LNCaP clone FGC (cell line): ENCODE data around the gene PTBP1.

Experiments used
- DNase-seq: peaks from one replicate; pipeline ENCODE4 v3.0.0-alpha.2; 2011; ENCODE audit warnings: low read depth
- H3K4me3 ChIP-seq: 2 replicates; pipeline ENCODE4 v1.5.1; 2011; ENCODE audit warnings: mild to moderate bottlenecking, low read depth, low read length, control low read depth
- CTCF ChIP-seq: IDR thresholded peaks from 2 replicates; pipeline ENCODE4 v1.5.1; 2012; ENCODE audit warnings: mild to moderate bottlenecking; ENCODE audit not compliant: control insufficient read depth, insufficient read depth; ENCODE audit errors: extremely low read depth

Gene PTBP1

GRCh38 chr19:754530-754929 is 42.7 kb upstream of the PTBP1 start:
- no peak overlapping the region for H3K4me3 ChIP-seq
- DNase-seq: no peak
- TF ChIP-seq CTCF: no peak

- no peak overlapping the region for H3K4me3 ChIP-seq
- TF ChIP-seq CTCF: no peak
- DNase-seq: no peak
Measured at GRCh38 chr19:755063-755462, 42.2 kb upstream of the PTBP1 start.

- TF ChIP-seq CTCF: no peak
- no peak for DNase-seq
- H3K4me3 ChIP-seq: no peak overlapping the region
Measured at GRCh38 chr19:756236-756635, 41.0 kb upstream of the PTBP1 start.

GRCh38 chr19:756821-757688 is 40.2 kb upstream of the PTBP1 start:
- no peak overlapping the region for H3K4me3 ChIP-seq
- no peak for DNase-seq
- no peak for TF ChIP-seq CTCF

- no peak for DNase-seq
- TF ChIP-seq CTCF: no peak
- no peak overlapping the region for H3K4me3 ChIP-seq
Measured at GRCh38 chr19:757811-758668, 39.2 kb upstream of the PTBP1 start.

GRCh38 chr19:763181-763580 is 34.1 kb upstream of the PTBP1 start:
- TF ChIP-seq CTCF: no peak
- DNase-seq: no peak
- H3K4me3 ChIP-seq: no peak overlapping the region
